Tibial nerve (tissue), 4 donors: ENCODE measurements around the gene KCNMA1.

ENCODE experiments used
- EP300 ChIP-seq, 2 donors: sonication (generic); formaldehyde crosslinking; IDR thresholded peaks; one replicate each; pipeline ENCODE4 v1.6.1; 2017; ENCODE audit warnings: antibody characterized with exemption in 2 of 2, mild to moderate bottlenecking in 1 of 2
- POLR2A ChIP-seq, 2 donors: fragments of 450-650 bp; IDR thresholded peaks; one replicate each; pipeline ENCODE4 v1.6.1; 2017; ENCODE audit warnings: antibody characterized with exemption in 2 of 2, mild to moderate bottlenecking in 2 of 2, moderate library complexity in 2 of 2
- TF ChIP-seq, protein P1 (sequence below), 5 experiments: fragments of 200-600 bp in 3 of 5; fragments of 450-650 bp in 2 of 5; sonication (generic) in 3 of 5; IDR thresholded peaks; one replicate each; pipeline ENCODE4 v1.5.1; 2016 to 2019; ENCODE audit warnings: antibody characterized with exemption in 5 of 5, mild to moderate bottlenecking in 3 of 5, moderate library complexity in 2 of 5

- TF ChIP-seq POLR2A (IDR thresholded peaks at IDR 0.05), result no peak
- no peak for TF ChIP-seq EP300 (IDR thresholded peaks at IDR 0.05)
- TF ChIP-seq, protein P1, sequence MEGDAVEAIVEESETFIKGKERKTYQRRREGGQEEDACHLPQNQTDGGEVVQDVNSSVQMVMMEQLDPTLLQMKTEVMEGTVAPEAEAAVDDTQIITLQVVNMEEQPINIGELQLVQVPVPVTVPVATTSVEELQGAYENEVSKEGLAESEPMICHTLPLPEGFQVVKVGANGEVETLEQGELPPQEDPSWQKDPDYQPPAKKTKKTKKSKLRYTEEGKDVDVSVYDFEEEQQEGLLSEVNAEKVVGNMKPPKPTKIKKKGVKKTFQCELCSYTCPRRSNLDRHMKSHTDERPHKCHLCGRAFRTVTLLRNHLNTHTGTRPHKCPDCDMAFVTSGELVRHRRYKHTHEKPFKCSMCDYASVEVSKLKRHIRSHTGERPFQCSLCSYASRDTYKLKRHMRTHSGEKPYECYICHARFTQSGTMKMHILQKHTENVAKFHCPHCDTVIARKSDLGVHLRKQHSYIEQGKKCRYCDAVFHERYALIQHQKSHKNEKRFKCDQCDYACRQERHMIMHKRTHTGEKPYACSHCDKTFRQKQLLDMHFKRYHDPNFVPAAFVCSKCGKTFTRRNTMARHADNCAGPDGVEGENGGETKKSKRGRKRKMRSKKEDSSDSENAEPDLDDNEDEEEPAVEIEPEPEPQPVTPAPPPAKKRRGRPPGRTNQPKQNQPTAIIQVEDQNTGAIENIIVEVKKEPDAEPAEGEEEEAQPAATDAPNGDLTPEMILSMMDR (IDR thresholded peaks at IDR 0.05), result peak; percentile 61 to 87 (median 83)
Measured at GRCh38 chr10:77004917-77005564, 632.6 kb downstream of the KCNMA1 start.
